KMS-11 (cell line): Measurements from ENCODE around the gene TMPRSS7.

Source experiments
- H2AFZ ChIP-seq: fragments of 200-600 bp; sonication (generic); 2 replicates; pipeline ENCODE4 v1.6.1; 2016; ENCODE audit warnings: antibody characterized with exemption, mixed run types, low read depth
- H3K27ac ChIP-seq: fragments of 200-600 bp; sonication (generic); 2 replicates; pipeline ENCODE4 v1.6.1; 2016; ENCODE audit warnings: mild to moderate bottlenecking, mixed run types
- H3K27me3 ChIP-seq: fragments of 200-600 bp; sonication (generic); 2 replicates; pipeline ENCODE4 v1.6.1; 2017; ENCODE audit warnings: mild to moderate bottlenecking, low read depth, mixed run types, moderate library complexity; ENCODE audit not compliant: insufficient read depth
- H3K36me3 ChIP-seq: fragments of 200-600 bp; sonication (generic); 2 replicates; pipeline ENCODE4 v1.6.1; 2017; ENCODE audit warnings: mild to moderate bottlenecking, mixed run types; ENCODE audit not compliant: insufficient read depth
- H3K4me1 ChIP-seq: fragments of 200-600 bp; sonication (generic); 2 replicates; pipeline ENCODE4 v1.6.1; 2016; ENCODE audit warnings: mild to moderate bottlenecking, low read depth, mixed run types; ENCODE audit not compliant: poor library complexity, severe bottlenecking
- H3K4me2 ChIP-seq: fragments of 200-600 bp; sonication (generic); 2 replicates; pipeline ENCODE4 v1.7.0; 2016; ENCODE audit warnings: mild to moderate bottlenecking, mixed run types
- H3K4me3 ChIP-seq: fragments of 200-600 bp; sonication (generic); IDR thresholded peaks from 2 replicates; pipeline ENCODE4 v1.6.1; 2017; ENCODE audit warnings: low read depth, low read length, mixed read lengths; ENCODE audit not compliant: insufficient read depth
- H3K79me2 ChIP-seq: fragments of 200-600 bp; sonication (generic); 2 replicates; pipeline ENCODE4 v1.6.1; 2016; ENCODE audit warnings: low read depth, mixed run types; ENCODE audit not compliant: insufficient read depth
- H3K9ac ChIP-seq: fragments of 200-600 bp; sonication (generic); 2 replicates; pipeline ENCODE4 v1.6.1; 2016; ENCODE audit warnings: mild to moderate bottlenecking, mixed run types
- H4K20me1 ChIP-seq: fragments of 200-600 bp; sonication (generic); 2 replicates; pipeline ENCODE4 v1.6.1; 2016; ENCODE audit warnings: mild to moderate bottlenecking, mixed run types; ENCODE audit not compliant: insufficient read depth
- CTCF ChIP-seq: fragments of 200-600 bp; sonication (generic); conservative IDR thresholded peaks from 2 replicates; pipeline ENCODE4 v1.6.1; 2017; ENCODE audit warnings: low read depth, mild to moderate bottlenecking, antibody characterized with exemption, low read length, moderate library complexity, mixed read lengths

Gene TMPRSS7

DNA sequence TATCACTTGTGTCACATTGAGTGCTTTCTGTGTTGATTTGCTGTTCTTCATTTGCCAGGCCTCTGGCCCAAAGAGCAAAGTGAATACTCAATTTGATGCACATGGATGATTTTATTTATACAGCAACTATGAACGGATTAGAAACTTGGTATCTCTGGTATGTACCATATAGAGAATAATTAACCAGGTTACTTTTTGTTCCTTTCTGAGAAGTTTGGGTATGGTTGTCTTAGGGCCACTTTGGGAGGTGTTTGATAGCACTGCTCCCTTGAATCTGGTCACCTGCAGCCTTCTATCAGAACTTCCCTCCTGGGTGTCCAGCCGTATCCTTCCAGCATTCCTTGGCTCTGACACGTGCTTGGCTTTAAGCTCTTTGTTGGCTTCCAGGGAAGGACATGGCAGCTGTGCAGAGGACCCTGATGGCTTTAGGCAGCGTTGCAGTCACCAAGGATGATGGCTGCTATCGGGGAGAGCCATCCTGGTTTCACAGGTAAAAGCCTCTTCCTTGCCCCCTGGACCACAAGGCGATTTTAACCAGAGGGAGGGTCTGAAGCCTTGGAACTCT, 23.1 kb upstream of the TMPRSS7 start:
- H3K36me3 ChIP-seq = no peaks in the 10 kb centered on the region
- no peaks in the 10 kb centered on the region for H3K27me3 ChIP-seq
- no peak for TF ChIP-seq CTCF
- H3K9ac ChIP-seq = no peak overlapping the region
- H3K27ac ChIP-seq = no peak overlapping the region
- no peaks in the 10 kb centered on the region for H3K79me2 ChIP-seq
- H3K4me2 ChIP-seq = no peak overlapping the region
- no peak overlapping the region for H2AFZ ChIP-seq
- H4K20me1 ChIP-seq = no peaks in the 10 kb centered on the region
- H3K4me3 ChIP-seq = no peak overlapping the region
- H3K4me1 ChIP-seq = no peaks in the 10 kb centered on the region

DNA sequence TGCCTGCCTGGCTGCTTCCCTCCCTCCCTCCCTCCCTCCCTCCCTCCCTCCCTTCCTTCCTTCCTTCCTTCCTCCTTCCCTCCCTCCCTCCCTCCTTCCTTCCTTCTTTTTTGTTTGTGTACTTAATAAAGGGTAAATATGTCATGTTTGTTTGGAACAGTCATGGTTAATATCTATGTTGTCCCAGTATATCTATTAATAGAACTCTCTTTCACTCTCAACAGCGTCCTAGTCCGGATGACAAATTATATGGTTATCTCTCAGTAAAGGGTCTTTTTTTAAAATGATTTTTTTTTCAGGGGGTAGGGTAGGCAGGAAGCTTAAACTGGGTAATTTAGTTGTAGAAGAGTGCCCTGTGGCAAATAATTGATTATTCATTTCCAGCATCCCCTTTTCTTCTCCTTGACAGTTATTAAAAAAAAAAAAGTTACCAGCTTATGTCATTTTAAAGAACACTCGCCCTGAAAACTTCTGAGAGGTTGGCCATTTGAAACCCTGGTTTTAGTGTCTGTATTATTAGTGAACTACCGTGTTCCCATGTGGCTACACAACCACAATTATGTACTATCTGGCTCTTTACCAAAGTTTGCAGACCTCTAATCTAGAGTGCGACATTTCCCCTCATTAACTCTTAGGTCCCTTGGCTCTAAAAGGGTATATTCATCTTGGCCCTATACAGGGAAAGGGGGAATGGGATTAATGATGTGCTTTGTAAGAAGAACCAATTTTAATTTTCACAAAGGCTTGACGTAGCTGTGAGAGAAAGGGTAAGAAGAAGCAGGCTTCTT, 22.1 kb upstream of the TMPRSS7 start:
- TF ChIP-seq CTCF = no peak
- Histone ChIP-seq H3K4me2 (no peak overlapping the region), H3K4me3 (no peak overlapping the region), H3K4me1 (no peaks in the 10 kb centered on the region), H2AFZ (no peak overlapping the region), H3K79me2 (no peaks in the 10 kb centered on the region), H3K36me3 (no peaks in the 10 kb centered on the region), H4K20me1 (no peaks in the 10 kb centered on the region), H3K27me3 (no peaks in the 10 kb centered on the region), H3K9ac (no peak overlapping the region), H3K27ac (no peak overlapping the region)

- H3K4me2 ChIP-seq = no peak overlapping the region
Observed at GRCh38 chr3:112013058-112013783, 21.3 kb upstream of the TMPRSS7 start.

DNA sequence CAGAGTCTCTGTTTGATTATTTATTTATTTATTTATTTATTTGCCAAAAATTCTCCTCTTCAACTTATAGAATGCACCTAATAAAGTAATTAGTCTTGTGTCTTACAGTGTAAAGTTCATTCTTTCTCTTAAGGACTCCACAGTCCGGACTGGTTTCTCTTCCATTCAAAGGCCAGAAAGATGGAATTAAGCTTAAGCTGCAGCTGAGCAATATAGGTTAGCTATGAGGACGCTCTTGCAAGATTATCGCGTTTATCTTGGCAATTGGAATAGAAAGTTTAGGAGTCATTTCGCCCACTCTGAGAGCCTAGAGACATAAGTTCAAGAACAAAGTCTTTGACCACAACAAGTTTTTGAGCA, 20.8 kb upstream of the TMPRSS7 start:
- H3K36me3 ChIP-seq = no peaks in the 10 kb centered on the region
- H3K79me2 ChIP-seq = no peaks in the 10 kb centered on the region
- no peak overlapping the region for H3K9ac ChIP-seq
- H4K20me1 ChIP-seq = no peaks in the 10 kb centered on the region
- H3K4me2 ChIP-seq = no peak overlapping the region
- TF ChIP-seq CTCF = no peak
- H3K27ac ChIP-seq = no peak overlapping the region
- no peak overlapping the region for H2AFZ ChIP-seq
- H3K27me3 ChIP-seq = no peaks in the 10 kb centered on the region
- H3K4me3 ChIP-seq = no peak overlapping the region
- H3K4me1 ChIP-seq = no peaks in the 10 kb centered on the region

More at GRCh38 chr3:112013058-112013783, 21.3 kb upstream of the TMPRSS7 start:
- no peaks in the 10 kb centered on the region for H4K20me1 ChIP-seq
- H3K36me3 ChIP-seq = no peaks in the 10 kb centered on the region
- H2AFZ ChIP-seq = no peak overlapping the region
- H3K27ac ChIP-seq = no peak overlapping the region
- no peaks in the 10 kb centered on the region for H3K79me2 ChIP-seq
- no peak overlapping the region for H3K4me3 ChIP-seq
- TF ChIP-seq CTCF = no peak
- no peaks in the 10 kb centered on the region for H3K4me1 ChIP-seq
- H3K9ac ChIP-seq = no peak overlapping the region
- H3K27me3 ChIP-seq = no peaks in the 10 kb centered on the region
